Breast epithelium (tissue), 3 donors: Measurements from ENCODE around the gene VDAC1.

ENCODE experiments used
- POLR2A ChIP-seq: fragments of 450-650 bp; IDR thresholded peaks from one replicate; pipeline ENCODE4 v1.6.1; 2016; ENCODE audit warnings: antibody characterized with exemption, mild to moderate bottlenecking, moderate library complexity
- POLR2AphosphoS5 ChIP-seq, 3 donors: sonication (generic); formaldehyde crosslinking; IDR thresholded peaks; one replicate each; pipeline ENCODE4 v1.6.1; 2017; ENCODE audit warnings: antibody characterized with exemption in 3 of 3
- TF ChIP-seq, protein P1 (sequence below), 3 donors: fragments of 450-650 bp; IDR thresholded peaks; one replicate each; pipeline ENCODE4 v1.5.1; 2016 to 2017; ENCODE audit warnings: antibody characterized with exemption in 3 of 3, mild to moderate bottlenecking in 3 of 3, moderate library complexity in 3 of 3

DNA sequence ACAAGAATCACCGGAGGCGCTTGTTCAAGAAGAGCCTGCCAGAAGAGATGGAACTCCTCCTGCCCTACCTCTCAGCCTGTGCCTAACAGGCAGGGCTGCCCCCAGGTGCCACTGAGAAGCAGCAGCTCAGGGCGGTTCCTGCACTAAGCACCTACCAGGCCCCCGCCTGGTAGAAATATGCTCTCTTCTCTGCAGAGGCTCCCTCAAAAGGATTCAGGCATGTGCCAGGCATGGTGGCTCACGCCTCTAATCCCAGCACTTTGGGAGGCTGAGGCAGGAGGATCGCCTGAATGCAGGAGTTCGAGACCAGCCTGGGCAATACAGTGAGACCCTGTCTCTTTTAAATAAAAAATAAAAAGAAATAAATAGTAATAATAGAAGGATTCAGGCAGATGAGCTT, 6.0 kb downstream of the VDAC1 start:
- TF ChIP-seq, protein P1, sequence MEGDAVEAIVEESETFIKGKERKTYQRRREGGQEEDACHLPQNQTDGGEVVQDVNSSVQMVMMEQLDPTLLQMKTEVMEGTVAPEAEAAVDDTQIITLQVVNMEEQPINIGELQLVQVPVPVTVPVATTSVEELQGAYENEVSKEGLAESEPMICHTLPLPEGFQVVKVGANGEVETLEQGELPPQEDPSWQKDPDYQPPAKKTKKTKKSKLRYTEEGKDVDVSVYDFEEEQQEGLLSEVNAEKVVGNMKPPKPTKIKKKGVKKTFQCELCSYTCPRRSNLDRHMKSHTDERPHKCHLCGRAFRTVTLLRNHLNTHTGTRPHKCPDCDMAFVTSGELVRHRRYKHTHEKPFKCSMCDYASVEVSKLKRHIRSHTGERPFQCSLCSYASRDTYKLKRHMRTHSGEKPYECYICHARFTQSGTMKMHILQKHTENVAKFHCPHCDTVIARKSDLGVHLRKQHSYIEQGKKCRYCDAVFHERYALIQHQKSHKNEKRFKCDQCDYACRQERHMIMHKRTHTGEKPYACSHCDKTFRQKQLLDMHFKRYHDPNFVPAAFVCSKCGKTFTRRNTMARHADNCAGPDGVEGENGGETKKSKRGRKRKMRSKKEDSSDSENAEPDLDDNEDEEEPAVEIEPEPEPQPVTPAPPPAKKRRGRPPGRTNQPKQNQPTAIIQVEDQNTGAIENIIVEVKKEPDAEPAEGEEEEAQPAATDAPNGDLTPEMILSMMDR (IDR thresholded peaks at IDR 0.05): no peak
- TF ChIP-seq POLR2A (no peak), POLR2AphosphoS5 (IDR thresholded peaks at IDR 0.05) (no peak)
